HG03196 (cell line): Measurements from ENCODE around the gene VSTM2B.

Experiments used
- ATAC-seq: cut with Tn5 transposase; IDR thresholded peaks from one replicate; pipeline ENCODE4 v1.9.1; 2021; ENCODE audit not compliant: unreplicated experiment

VSTM2B gene

GRCh38 chr19:29587059-29587458 is 61.3 kb downstream of the VSTM2B start:
- no peak for ATAC-seq

GRCh38 chr19:29587518-29587986 is 61.8 kb downstream of the VSTM2B start:
- ATAC-seq, result peak; percentile 84

- ATAC-seq, result no peak
Measured at GRCh38 chr19:29588095-29588494, 62.3 kb downstream of the VSTM2B start.

- no peak for ATAC-seq
Measured at GRCh38 chr19:29590278-29590677, 64.5 kb downstream of the VSTM2B start.

- ATAC-seq, result no peak
Measured at GRCh38 chr19:29591670-29592069, 65.9 kb downstream of the VSTM2B start.

GRCh38 chr19:29593869-29594268 is 68.1 kb downstream of the VSTM2B start:
- ATAC-seq, result no peak

- ATAC-seq, result no peak
Measured at GRCh38 chr19:29596080-29596727, 70.4 kb downstream of the VSTM2B start.

- ATAC-seq, result no peak
Measured at GRCh38 chr19:29596885-29597525, 71.2 kb downstream of the VSTM2B start.

GRCh38 chr19:29598036-29598435 is 72.2 kb downstream of the VSTM2B start:
- no peak for ATAC-seq

- no peak for ATAC-seq
Measured at GRCh38 chr19:29598496-29598895, 72.7 kb downstream of the VSTM2B start.

GRCh38 chr19:29603308-29603707 is 77.5 kb downstream of the VSTM2B start:
- ATAC-seq, result no peak

GRCh38 chr19:29605653-29606419 is 80.0 kb downstream of the VSTM2B start, which contains the start of gene POP4:
Gene POP4 (plus strand): TSS chr19:29606283. CDS start chr19:29606319, 36 bp downstream.
- peak; percentile 65 for ATAC-seq

GRCh38 chr19:29606420-29606747 is 80.6 kb downstream of the VSTM2B start:
- ATAC-seq, result peak; percentile 8

- ATAC-seq, result no peak
Measured at GRCh38 chr19:29609636-29610035, 83.8 kb downstream of the VSTM2B start.

- ATAC-seq, result no peak
Measured at GRCh38 chr19:29610213-29610573, 84.4 kb downstream of the VSTM2B start.

- ATAC-seq, result peak; percentile 51
Measured at GRCh38 chr19:29610574-29611271, 84.9 kb downstream of the VSTM2B start.

GRCh38 chr19:29612121-29612520 is 86.3 kb downstream of the VSTM2B start:
- no peak for ATAC-seq

- ATAC-seq, result no peak
Measured at GRCh38 chr19:29612801-29613595, 87.2 kb downstream of the VSTM2B start.

GRCh38 chr19:29614046-29614445 is 88.3 kb downstream of the VSTM2B start:
- no peak for ATAC-seq
